Heart left ventricle (tissue), 13 donors: Measurements from ENCODE around the gene LRPAP1.

ENCODE experiments used
- POLR2A ChIP-seq, 2 donors: fragments of 450-650 bp; IDR thresholded peaks; one replicate each; pipeline ENCODE4 v1.6.1; 2017; ENCODE audit warnings: antibody characterized with exemption in 2 of 2, mild to moderate bottlenecking in 2 of 2, moderate library complexity in 2 of 2
- TF ChIP-seq, protein P1 (sequence below), 12 donors: fragments of 200-600 bp; sonication (generic) in 4 of 12; IDR thresholded peaks; one replicate each; pipeline versions ENCODE4 v1.5.0 to v1.8.0; 2018 to 2022; ENCODE audit warnings: antibody characterized with exemption in 12 of 12, mild to moderate bottlenecking in 5 of 12
- donor health status: ischemic (EF 13 %, LVEDD 7.1; RV severe dilation, severe dysfunction).
- donor health status: DM: no; HTN: yes; CAD: no.
- donor health status: DM: no; HTN: no; CAD: no.
- donor health status: ischemic (EF 25% LVEDD 6.9; RV normal size, moderate dysfunction).
- donor health status: ischemic (EF 25% LVEDD 5.7; RV mildly dilated, moderate dysfunction).
- donor health status: ischemic (EF 35%, LVEDD 5.7; RV mildly dilated, moderate dysfunction).
- donor health status: nonischemic (EF 11% LVEDD 7.7; RV severe dilation, severe dysfunction).
- donor health status: DM: yes; HTN: yes; CAD: no.
- donor health status: PGD.
- donor health status: ischemic (EF 29% LVEDD 5.4; RV normal size, mild dysfunction).
- donor health status: nonischemic (EF 23%, LVEDD 6.1; RV moderate dilation, normal function).

DNA sequence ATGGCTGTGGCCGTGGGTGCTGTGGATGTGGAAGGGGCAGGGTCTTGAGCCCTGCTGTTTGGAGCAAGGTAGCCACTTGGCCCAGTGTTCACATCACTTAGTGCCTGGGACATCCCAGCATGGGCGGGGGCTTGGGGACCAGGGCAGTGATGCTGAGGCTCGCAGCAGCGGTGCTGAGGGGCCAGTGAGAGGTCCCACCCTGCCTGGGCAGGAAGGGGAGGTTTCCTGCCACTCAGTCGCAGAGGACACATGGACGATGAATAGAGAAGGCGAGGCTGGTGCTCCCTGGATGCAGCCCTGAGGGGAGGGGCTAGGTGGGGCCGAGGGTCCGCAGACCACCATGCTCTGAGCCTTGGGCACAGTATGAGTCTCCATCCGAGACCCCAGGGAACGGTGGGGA is 43.4 kb downstream of the LRPAP1 start:
- no peak for TF ChIP-seq POLR2A (IDR thresholded peaks at IDR 0.05)
- TF ChIP-seq, protein P1, sequence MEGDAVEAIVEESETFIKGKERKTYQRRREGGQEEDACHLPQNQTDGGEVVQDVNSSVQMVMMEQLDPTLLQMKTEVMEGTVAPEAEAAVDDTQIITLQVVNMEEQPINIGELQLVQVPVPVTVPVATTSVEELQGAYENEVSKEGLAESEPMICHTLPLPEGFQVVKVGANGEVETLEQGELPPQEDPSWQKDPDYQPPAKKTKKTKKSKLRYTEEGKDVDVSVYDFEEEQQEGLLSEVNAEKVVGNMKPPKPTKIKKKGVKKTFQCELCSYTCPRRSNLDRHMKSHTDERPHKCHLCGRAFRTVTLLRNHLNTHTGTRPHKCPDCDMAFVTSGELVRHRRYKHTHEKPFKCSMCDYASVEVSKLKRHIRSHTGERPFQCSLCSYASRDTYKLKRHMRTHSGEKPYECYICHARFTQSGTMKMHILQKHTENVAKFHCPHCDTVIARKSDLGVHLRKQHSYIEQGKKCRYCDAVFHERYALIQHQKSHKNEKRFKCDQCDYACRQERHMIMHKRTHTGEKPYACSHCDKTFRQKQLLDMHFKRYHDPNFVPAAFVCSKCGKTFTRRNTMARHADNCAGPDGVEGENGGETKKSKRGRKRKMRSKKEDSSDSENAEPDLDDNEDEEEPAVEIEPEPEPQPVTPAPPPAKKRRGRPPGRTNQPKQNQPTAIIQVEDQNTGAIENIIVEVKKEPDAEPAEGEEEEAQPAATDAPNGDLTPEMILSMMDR (IDR thresholded peaks at IDR 0.05): no peak
